ENCODE measurements around the gene FLT3LG. TPM values are rescaled to one million over a fixed set of nuclear protein-coding genes. Genes with fewer than 3 reads are reported as not detected.
"Not testable (repeated sequence)": the region's sequence is repeated elsewhere in the genome, so short reads cannot be mapped to it uniquely, and the experiment has no call there.

Gene FLT3LG
- total RNA-seq, 1 donor from 2014 or later: 1.6 TPM

DNA sequence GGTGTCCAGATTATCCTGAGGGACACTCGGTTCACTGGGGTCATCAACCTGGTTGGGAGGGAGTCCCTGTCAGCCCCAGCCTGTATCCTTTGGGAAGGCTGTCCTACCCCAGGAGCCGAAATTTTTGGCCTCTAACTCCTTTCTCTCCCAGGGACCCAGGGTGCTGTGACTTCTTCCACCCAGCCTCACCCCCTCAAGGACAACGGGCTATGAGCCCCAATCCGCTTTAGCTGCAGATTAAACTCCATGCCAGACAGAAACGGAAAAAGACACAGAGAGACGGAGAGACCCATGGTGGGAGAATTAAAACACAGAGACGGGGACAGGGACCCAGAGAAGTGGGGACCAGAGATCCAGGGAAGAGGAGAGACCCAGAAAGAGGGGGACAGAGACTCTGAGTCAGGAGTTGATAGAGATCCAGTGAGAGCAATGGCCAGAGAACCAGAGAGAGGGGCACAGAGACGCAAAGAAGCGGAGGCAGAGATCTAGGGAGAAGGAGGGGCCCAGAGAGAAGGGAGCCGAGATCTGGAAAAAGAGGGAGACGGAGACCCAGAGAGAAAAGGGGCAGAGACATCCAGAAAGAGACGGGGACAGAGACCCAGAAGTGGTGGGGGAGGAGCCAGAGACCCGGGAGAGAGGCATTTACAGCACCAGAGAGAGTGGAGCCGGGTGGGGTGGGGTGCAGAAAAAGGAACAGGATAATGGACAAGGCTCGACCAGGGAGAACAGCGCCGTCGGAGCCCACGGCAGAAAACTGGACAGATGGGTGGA lies 33.4 kb upstream of the FLT3LG start:
- no peak for DNase-seq (ENCODE audit: low read depth, low spot score)

DNA sequence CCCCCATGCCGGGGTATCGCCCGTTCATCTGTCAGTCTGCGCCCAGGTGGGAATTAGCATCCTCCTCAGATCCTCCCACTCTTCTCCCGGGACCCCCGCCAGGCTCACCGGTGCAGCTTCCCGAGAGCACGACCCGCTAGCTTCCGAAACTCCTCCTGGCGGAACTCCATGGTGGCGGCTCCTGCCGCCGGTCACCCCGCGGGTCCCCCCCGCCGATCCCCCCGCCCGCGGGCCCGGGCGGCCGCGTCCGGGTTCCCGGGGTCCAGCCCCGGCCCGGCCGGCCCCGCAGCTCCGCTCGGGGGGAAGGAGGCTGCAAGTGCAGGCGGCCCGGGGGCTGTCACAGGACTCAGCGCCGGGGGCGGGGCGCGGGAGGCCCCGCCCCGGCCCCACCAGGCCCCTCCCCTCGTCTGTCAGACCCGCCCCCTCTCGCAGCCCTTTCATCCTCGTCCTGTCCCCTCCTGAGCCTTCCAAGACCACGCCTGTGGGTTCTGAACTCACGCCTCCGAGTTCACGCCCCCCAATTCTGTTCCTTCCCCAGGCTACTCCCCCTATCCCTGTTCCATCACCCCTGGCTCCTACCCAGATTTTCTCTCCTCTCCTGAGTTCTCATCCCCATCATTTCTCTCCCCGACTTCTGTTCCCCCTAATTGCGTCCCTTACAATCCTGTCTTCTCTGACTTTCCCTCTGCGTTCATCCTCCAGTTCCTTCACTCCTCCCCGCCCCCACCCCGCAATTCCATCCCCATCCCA lies 32.6 kb upstream of the FLT3LG start, which contains the start of gene SLC17A7:
TSS of gene SLC17A7 (minus strand) at position 318 of the 750 bp plus-strand sequence. CDS start at position 170, 148 bp downstream.
- no peak for DNase-seq (ENCODE audit: low read depth, low spot score)

DNA sequence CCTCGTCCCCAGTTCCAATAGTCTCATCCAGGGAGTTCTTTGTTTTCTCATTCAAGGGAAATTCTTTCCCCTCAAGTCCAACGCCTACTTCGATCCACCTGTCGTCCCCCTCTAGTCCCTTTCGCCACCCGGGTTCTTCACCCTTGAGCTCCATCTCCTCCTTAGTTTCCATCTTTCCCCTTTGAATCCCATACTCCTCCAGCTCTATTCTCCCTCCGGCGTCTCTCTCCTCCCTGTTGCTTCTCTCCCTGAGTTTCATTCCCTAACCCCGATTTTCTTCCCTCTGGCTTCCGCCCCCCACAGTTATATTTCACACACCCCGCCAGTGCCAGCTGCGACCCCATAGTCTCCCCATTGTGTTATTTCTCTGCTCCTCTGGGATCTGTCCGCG lies 32.1 kb upstream of the FLT3LG start:
- DNase-seq (ENCODE audit: low read depth, low spot score): no peak

DNA sequence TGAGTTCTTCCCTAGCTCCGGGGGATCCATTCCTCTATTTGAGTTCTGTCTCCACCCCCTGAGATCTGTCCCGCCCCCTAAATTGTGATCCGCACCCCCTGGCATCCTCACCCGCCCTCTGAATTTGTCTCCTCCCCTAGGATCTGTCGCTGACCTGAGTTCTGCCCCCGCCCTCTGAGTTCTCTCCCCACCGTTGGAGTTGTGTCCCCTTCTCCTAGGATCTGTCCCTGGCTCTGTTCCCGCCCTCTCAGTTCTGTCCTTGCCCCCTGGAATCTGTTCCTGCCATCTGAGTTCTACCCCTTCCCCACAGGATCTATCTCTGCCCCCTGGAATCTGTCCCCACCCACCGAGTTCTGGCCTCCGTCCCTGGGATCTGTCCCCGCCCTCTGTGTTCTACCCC lies 31.7 kb upstream of the FLT3LG start:
- no peak for DNase-seq (ENCODE audit: low read depth, low spot score)

DNA sequence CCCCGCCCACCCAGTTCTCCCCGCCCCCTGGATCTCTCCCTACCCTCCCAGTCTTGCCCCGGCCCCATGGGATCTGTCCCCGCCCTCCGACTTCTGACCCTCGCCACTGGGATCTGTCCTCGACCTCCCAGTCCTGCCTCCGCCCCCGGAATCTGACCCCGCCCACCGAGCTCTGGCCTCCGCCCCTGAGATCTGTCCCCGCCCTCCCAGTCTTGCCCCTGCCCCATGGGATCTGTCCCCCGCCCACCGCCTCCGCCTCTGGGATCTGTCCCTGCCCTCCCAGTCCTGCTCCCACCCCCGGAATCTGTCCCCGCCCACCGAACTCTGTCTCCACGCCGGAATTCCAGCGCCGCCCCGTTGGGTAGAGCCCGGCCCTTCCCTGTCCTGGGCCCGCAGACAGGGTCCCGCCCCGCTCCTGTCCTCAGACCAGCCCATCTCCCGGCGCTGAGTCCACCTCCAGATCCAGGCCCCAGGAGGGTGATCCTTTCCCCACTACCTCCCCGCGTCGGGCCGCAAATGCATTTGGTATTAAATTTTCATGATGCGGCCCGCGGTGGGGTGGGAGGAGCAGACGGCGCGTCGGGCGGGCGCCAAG lies 31.1 kb upstream of the FLT3LG start:
- peak; percentile 53 for DNase-seq (ENCODE audit: low read depth, low spot score)

DNA sequence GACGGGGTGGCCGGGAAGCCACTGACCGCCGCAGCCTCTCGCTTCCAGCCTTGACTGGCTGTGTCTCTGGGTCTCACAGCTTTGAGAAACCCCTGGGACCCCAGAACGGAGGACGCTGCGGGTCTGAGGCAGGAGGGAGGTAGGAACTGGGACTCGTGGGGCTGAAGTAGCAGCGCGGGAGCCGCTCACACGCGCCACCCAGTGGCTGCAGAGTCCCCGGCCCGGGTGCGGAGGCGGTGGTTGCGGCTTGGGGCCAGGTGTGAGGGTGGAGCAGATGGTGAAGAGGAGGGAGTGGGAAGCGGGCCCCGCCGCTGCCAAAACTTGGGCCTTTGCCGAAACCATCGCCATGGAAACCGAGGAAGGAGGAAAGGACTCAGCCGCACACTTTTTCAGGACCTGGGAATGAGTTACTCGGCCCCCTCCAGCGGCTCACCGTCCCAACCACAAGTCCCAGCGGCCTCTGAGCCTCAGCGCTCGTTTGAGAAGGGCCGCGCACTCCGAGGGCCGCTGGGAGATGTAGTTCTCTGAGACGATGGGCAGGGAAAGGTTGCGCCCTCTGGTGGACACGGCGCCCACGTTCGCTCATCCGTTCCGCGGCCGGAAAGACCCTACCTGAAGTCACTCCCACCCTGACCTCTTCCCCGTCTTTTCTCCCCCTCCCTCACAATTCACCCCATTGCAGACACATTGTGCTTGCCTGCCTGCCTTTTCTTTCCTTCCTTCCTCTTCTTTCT lies 30.5 kb upstream of the FLT3LG start:
- DNase-seq (ENCODE audit: low read depth, low spot score): peak; percentile 79

DNA sequence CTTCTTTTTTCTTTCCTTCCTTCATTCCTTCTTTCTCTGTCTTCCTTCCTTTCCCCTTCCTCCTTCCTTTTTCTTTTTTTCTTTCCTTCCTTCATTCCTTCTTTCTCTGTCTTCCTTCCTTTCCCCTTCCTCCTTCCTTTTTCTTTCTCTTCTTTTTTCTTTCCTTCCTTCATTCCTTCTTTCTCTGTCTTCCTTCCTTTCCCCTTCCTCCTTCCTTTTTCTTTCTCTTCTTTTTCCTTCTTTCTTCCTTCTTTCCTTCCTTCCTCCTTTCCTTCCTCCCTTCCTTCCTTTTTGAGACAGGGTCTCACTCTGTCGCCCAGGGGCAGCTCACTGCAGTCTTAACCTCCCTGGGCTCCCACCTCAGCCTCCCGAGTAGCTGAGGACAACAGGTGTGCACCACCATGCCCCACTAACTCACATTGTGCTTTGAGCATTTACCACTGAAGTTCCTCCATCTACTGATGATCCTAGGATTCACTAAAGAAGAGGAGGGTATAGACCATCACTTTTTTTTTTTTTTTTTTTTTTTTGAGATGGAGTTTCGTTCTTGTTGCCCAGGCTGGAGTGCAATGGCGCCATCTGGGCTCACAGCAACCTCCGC lies 29.8 kb upstream of the FLT3LG start:
- not testable (repeated sequence) for DNase-seq (ENCODE audit: low read depth, low spot score)

DNA sequence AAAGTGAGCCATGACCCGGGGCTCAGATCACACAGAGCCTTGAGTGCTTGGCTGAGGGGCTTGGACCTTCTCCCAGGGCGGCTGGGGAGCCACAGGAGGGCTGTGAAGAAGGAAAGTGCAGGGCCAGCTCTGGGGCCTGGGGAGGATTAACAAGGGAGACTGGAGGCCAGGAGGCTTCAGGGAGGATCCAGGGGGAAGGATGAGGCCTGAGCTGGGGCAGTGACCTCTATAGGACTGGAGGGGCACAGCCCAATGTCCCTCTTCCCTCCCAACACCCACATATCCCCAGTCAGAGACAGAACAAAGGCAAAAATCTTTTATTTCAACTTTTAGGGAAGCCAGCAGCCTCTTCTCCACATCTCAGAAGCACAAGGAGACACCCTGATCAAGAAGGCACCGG lies 28.0 kb upstream of the FLT3LG start:
- no peak for DNase-seq (ENCODE audit: low read depth, low spot score)

DNA sequence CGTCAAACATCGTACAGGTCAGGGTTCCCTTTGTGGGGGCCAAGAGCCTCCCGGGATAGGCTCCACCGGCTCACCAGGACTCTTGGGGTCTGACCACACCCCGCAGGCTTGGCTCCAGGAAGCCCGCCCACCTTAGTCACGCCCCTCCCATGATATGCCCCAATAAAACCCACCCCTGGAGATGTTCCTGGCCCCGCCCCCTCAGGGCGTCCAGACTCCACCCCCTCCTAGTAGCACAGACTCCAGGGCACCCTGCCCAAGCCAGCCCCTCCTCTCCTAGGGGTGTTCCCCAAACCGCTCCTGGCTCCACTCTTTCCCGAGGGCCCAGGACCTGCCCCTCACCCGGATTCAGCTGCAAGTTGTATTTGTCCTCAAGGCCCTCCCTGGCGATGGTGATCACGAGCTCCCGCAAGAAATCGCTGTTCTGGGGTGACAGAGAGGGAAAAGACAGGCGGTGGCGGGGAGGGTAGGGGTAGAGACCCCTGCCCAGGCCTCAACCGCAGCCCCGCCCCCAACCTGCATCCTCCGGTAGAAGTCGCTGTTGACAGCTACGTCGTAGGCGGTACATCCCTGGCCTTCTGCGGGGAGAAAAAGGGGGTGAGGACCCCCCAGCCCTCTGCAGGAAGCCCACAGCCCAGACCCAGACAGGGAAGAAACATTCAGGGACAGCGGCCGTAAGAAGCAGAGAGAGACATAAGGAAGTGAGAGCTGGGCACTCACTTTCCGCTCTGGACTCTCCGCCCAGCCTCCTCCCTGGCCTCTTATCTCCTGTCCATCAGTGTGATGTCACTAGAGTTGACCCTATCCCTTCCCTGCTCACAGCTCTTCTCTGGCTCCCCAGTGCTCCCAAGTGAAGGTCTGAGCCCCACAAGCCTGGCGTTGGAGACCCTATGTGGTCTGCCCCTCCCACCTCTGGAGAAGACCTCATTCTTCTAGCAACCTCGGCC lies 26.3 kb upstream of the FLT3LG start:
- no peak for DNase-seq (ENCODE audit: low read depth, low spot score)

DNA sequence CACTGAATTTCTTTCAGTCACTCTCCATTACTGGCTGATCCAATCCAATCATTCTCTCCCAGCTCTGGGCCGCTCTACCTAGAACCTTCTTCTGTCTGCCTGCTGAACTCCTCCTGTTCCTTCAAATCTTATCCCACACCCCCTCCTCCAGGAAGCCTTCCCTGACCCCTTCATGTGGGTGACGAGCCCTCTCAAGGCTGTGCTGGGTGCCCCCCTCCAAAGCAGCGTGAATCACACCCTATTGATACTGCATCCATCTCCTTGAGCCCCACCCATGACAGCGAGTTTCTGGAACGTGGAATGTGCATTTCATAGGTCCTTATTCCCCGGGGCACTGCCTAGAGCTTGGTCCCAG lies 25.6 kb upstream of the FLT3LG start:
- DNase-seq (ENCODE audit: low read depth, low spot score): no peak

DNA sequence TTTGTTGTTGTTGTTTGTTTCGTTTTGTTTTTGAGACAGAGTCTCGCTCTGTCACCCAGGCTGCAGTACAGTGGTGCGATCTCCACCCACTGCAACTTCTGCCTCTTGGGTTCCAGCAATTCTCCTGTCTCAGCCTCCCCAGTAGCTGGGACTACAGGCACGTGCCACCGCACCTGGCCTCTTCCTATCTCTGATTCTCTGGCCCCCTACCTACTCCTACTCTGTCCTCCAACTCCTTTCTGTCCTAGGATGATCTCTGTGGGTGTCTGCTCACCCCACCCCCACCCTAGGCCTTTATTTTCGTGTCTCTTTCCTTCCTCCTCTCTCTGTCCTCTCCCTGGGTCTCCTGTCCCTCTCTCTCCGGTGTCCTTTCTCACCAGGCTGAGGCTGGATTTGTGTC lies 23.6 kb upstream of the FLT3LG start:
- DNase-seq (ENCODE audit: low read depth, low spot score): no peak

DNA sequence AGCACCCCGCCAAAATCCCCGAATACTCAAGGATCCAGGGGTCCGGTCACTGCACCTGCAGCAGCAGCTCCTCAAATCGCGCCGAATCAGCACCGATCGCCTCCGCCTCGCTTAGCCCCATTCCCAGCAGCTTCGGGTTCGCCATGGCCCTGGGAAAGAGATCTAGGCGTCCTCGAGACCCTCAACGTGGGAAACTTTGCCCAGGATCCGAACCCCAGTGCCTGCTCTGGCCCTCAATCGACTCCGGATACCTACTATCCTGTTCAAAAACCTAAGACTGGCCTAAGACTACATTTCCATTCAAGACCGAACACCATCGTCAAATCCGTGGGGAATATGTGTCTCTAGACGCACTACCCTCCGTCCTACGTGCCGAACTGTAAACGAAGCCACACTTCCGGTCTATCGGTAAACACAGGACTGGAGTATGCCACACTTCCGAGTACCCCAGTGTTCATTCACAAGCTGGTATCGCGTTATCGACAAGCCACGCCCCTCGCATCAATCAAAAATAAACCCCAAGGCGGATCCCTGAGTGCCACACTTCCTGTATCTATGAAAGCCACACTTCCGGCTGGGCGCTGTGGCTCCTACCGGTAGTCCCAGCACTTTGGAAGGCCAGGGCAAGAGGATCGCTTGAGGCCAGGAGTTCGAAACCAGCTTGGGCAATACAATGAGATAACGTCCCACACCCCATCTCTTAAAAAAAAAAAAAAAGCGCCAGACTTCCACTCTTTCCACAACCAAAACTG lies 22.4 kb upstream of the FLT3LG start, which contains the start of gene PIH1D1:
TSS of gene PIH1D1 (minus strand) at position 385 of the 752 bp plus-strand sequence. CDS start at position 145, 240 bp downstream.
- peak; percentile 98 for DNase-seq (ENCODE audit: low read depth, low spot score)

DNA sequence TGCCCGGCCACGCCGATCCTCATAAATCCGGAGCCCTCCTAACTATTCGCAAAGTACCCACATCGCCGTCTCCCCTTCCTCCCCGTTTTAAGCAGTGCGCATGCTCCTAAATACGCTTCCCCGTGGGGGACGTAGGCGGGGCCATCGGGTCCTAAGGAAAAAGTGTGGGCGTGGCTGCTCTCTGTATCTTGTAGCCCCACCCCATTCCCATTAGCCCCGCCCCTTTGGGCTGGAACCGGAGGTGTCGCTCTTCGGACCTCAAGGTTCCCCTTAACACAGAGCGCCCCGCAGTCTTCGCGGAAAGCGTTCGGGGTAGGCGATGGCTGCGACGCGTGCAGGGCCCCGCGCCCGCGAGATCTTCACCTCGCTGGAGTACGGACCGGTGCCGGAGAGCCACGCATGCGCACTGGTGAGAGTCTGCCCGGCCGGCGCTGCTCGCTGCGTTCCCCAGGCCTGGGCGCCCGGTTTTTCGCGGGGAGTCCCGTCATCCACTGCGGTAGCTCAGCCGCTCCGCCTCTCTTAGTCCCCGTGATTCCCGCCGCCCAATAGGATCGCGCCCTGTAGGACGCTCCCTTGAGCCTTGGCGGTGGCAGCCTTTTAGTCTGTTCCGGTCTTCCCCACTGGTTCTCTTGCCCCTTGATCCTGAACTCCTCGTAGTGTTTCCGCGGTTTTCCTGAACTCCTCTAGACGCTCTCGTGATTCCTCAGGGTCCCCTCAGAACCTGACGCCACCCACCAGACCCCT lies 20.8 kb upstream of the FLT3LG start, which contains the start of gene ALDH16A1:
TSS of gene ALDH16A1 (plus strand) at position 213 of the 744 bp plus-strand sequence. CDS start at position 320, 107 bp downstream.
- DNase-seq (ENCODE audit: low read depth, low spot score): peak; percentile 88

DNA sequence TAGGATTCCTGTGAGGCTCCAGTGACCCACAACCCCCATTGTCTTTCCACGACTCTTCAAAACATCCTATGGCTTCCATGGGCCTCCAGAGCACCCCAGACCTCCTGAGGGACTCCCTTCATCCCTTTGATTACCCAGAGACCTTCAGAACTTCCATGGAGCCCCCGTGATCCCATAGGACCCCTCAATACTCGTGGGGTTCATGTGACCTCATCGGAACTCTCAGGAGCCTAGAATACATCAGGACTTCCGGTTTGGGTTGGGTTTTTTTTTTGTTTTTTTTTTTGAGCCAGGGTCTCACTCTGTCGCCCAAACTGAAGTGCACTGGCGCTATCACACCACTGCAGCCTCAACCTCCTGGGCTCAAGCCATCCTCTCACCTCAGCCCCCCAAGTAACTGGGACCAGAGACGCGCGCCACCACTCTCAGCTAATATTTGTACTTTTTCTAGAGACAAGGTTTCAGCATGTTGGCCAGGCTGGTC lies 20.2 kb upstream of the FLT3LG start:
- DNase-seq (ENCODE audit: low read depth, low spot score): no peak

DNA sequence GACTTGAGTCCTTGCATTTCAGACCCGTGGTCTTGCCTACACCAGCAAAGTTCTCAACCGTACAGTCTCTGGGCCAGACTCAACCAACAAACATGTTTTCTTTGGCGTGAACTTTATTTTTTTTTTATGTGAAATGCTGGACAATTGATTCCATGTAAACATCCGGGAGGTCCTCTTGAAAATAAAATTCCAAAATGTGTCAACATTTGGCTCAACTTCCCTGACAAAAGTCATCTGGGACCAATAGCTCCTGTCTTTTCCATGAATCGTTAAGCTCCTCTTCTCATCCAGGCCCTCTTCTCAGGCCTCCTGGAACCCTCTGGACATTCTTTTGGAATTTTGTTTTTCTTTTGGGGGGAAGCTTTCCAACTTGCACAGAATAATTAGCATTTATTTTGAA lies 18.2 kb upstream of the FLT3LG start:
- DNase-seq (ENCODE audit: low read depth, low spot score): no peak

DNA sequence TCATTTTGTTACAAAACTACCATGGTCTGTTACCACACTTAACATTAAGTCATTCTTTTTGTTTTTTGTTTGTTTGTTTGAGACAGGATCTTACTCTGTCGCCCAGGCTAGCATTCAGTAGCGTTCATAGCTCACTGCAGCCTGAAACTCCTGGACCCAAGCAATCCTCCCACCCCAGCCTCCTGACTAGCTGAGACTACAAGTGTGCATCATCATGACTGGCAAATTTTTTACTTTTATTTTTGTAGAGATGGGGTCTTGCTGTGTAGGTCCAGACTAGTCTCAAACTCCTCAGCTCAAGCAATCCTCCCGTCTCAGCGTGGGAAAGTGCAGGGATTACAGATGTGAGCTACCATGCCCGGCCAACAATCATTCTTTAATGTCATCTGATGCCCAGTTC lies 17.7 kb upstream of the FLT3LG start:
- DNase-seq (ENCODE audit: low read depth, low spot score): no peak

DNA sequence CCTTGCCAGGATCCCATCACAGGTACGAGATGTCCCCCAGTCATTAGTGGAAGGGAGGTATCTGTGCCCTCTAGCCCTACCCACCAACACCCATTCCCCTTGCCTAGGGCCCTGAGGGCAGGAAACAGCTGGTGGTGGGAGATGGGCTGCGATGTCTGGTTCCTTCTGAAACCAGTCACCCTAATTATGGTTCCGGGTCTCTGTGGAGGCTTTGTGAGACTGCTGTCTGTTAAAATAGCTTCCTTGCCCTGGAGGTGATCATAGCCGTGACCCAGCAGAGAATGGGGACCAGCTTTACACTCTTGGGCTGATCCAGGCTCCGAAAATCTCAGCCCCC lies 15.5 kb upstream of the FLT3LG start:
- no peak for DNase-seq (ENCODE audit: low read depth, low spot score)

DNA sequence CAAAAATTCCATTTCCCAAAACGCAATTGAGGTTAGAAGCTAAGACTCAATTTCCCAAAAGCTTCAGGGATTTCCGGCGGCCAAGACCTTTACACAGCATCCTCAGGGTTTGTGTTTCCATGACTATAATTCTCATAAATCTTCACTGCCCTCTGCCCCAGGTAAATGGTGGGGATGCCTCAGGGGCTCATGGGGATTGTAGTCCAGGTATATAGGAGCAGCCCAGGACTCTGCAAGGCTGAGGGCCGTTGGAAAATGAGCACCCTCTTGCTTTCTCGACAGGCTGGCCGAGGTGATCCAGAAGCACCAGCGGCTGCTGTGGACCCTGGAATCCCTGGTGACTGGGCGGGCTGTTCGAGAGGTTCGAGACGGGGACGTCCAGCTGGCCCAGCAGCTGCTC lies 14.6 kb upstream of the FLT3LG start:
- no peak for DNase-seq (ENCODE audit: low read depth, low spot score)

Measured in pulmonary artery endothelial cell (primary cell).